Mucosa of rectum (tissue), 2 donors: Measurements from ENCODE around the gene KCNJ11.

ENCODE experiments used
- H3K27ac ChIP-seq, 2 donors: one replicate each; pipeline ENCODE4 v1.7.0; 2013; ENCODE audit warnings: inconsistent platforms in 2 of 2, low read depth in 2 of 2, low read length in 2 of 2
- H3K27me3 ChIP-seq, 2 donors: one replicate each; pipeline ENCODE4 v1.7.0; 2013; ENCODE audit warnings: low read length in 2 of 2; ENCODE audit not compliant: control insufficient read depth in 2 of 2, insufficient read depth in 2 of 2
- H3K36me3 ChIP-seq, 2 donors: one replicate each; pipeline ENCODE4 v1.7.0; 2013; ENCODE audit warnings: low read length in 2 of 2; ENCODE audit not compliant: control insufficient read depth in 2 of 2, insufficient read depth in 2 of 2
- H3K4me1 ChIP-seq, 2 donors: one replicate each; pipeline ENCODE4 v1.7.0; 2013; ENCODE audit warnings: low read length in 2 of 2, mild to moderate bottlenecking in 1 of 2; ENCODE audit not compliant: control insufficient read depth in 2 of 2, insufficient read depth in 2 of 2
- H3K4me3 ChIP-seq, 2 donors: one replicate each; pipeline ENCODE4 v1.7.0; 2013; ENCODE audit warnings: low read length in 2 of 2
- H3K9ac ChIP-seq, 2 donors: one replicate each; pipeline ENCODE4 v1.7.0; 2013; ENCODE audit warnings: low read length in 2 of 2, low read depth in 1 of 2, mild to moderate bottlenecking in 1 of 2
- H3K9me3 ChIP-seq, 2 donors: one replicate each; pipeline ENCODE4 v1.7.0; 2013; ENCODE audit warnings: low read length in 2 of 2; ENCODE audit not compliant: control insufficient read depth in 2 of 2
- donor health status: healthy.
- donor health status: Normal muscosa, but diverticular disease.

The KCNJ11 gene

DNA sequence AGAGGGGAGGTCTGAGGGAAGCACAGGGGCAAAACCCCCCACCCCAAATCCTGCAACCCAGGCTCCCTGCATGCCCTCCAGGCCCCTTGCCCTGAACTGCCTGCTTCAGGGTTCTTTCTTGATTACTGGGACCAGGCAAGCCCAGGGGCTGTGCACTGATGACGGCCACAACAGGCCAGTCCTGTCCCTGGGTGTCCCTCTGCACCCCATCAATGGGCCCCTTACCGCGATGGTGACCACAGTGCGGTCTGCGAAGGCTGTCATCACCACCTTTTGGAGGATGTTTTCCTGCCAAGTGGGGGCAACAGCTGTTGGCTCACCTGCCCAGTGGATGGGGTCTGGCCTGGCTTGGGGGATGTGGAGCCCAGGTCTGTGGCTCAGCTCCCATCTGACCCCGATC is 5.0 kb upstream of the KCNJ11 start:
- Histone ChIP-seq H3K9ac (no peak overlapping the region), H3K27ac (no peak overlapping the region), H3K9me3 (no peaks in the 10 kb centered on the region), H3K4me3 (no peak overlapping the region), H3K36me3 (no peaks in the 10 kb centered on the region), H3K4me1 (peaks cover 0 to 5% of the 10 kb centered on the region in 2 donors), H3K27me3 (no peaks in the 10 kb centered on the region)

DNA sequence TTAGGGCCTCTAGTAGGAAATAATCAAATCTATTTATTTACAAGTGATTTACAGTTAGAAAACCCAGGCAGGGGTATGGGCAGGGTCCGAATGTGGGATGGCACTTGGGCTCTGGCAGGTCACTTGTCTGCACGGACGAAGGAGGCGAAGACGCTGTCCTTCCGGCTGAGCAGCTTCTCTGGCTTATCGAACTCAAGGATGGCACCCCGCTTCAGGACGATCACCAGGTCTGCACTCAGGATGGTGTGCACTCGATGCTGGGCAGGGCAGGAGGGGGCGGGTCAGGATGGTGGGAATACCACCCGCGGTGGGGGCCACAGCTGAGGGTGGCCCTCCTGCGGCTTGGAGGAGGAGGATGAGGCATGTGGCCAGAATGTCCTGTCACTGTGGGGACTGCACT is 4.4 kb upstream of the KCNJ11 start:
- Histone ChIP-seq H3K9me3 (no peaks in the 10 kb centered on the region), H3K4me3 (no peak overlapping the region), H3K36me3 (no peaks in the 10 kb centered on the region), H3K9ac (no peak overlapping the region), H3K27ac (no peak overlapping the region), H3K4me1 (peaks cover 0 to 5% of the 10 kb centered on the region in 2 donors), H3K27me3 (no peaks in the 10 kb centered on the region)

DNA sequence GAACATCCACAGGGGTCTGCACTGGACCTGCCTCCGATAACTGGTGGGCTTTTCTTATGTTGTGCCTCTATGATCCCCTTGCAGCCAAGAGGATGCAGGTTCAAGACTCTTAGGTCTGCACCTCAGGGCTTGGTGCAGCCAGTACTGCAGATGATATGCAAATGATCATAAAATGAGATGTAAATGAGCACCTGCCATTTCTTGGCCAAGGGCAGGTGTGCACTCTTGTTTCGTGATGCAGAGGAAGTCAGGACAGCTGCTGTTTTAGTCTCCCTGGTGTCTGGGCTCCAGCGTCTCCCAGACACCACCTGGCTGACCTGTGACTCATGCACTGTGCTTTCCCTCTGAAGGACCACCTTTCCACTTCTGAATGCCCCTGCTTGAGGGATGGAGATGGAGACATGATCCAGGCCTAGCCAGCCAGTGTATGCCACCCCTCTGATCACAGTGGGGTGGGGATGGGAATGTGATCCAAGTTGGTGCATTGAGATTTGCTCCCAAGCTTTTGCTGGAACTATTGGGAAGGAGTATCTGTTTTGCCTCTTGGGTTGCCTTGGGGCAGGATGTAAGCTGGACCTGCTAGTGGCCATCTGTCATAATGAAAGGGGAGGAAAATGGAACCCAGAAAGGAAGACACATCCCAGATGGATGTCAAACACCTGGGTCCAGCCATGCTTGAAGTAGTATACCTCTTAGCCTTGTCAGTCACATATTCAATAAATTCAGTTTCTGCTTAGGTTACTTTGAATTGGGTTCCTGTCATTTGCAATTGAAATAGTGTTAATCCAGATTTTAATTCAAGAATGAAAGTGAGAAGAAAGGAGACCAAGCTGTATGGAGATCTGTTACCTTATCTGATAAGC is 3.3 kb upstream of the KCNJ11 start:
- Histone ChIP-seq H3K27me3 (no peaks in the 10 kb centered on the region), H3K36me3 (no peaks in the 10 kb centered on the region), H3K9me3 (no peaks in the 10 kb centered on the region), H3K27ac (no peak overlapping the region), H3K4me3 (no peak overlapping the region), H3K4me1 (peaks cover 0 to 5% of the 10 kb centered on the region in 2 donors), H3K9ac (no peak overlapping the region)

DNA sequence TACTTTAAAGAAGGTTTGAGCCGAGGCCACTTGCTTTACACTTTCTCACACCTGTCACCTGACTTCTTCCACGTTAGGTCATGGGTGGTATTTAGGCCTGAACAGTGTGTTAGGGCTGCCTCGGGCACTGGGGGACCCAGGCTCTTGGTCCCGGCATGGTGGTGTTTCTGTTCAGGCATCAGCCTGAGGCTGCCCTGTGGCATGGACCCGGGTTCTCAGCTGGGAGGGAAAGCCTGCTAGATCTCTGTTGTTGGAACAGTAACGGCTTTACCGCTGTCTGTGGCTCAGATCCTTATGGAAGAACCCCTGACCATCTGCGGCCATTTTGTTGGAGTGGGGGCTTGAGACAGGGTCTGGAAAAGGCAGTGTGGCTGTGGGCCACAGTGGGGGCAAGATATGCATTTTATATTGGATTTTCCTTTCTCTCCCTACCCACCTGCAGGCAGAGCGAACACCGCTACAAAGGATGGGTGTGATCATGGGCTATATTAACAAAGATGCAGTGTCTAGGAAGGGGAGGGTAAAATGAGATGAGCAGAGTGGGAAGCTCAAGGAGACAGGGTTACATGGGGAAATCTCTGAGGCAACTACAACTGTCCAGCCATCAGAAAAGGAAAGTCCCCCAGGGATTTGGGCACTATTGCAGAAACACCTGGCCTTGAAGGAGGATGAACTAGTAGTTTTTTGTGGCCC is 1.6 kb upstream of the KCNJ11 start:
- H3K27me3 ChIP-seq: no peaks in the 10 kb centered on the region
- H3K4me1 ChIP-seq: peaks cover 0 to 5% of the 10 kb centered on the region in 2 donors
- H3K9me3 ChIP-seq: no peaks in the 10 kb centered on the region
- H3K36me3 ChIP-seq: no peaks in the 10 kb centered on the region
- H3K27ac ChIP-seq: no peak overlapping the region
- H3K9ac ChIP-seq: no peak overlapping the region
- peak overlapping the region; percentile 57 to 63 for H3K4me3 ChIP-seq

DNA sequence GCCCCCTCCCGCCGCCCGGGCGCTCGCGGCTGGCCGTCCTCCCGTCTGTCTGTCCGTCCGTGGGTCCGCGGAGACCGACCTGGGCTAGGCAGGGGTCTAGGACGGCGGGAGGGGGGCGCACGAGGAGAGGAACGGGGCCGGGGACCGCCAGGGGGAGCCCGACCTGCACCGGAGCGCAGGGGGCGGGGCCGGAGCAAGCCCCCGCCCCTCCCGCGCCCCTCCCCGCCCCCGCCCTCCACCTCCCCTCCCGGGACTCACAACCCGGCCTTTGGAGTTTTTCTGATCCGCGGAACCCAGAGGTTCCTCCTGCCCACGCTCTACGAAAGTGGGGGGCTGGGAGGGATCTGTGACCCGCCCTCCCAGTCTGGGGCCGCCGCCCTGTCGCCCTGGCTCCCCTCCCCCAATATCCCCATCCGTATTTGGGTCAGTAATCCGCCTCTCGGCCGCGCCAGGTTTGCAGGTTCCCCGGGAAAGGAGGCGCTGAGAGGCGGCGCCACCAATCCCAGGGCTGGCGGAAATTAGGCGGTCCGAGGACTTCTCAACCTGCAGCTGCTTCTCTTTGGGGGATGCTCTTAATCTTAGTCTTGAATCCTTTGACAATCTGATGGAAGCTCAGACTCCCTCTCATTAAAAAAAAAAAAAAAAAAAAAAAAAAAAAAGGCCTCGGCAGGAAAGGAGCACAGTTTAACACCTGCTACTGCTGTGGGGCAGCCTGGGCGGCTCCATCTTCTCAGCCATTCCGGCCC is 925 bp upstream of the KCNJ11 start:
- Histone ChIP-seq H3K4me3 (peak overlapping the region; percentile 57 to 63), H3K9me3 (no peaks in the 10 kb centered on the region), H3K36me3 (no peaks in the 10 kb centered on the region), H3K27me3 (no peaks in the 10 kb centered on the region), H3K27ac (peak overlapping the region; percentile 28 to 38), H3K9ac (peak overlapping the region in 1 of 2 donors; percentile 58), H3K4me1 (peaks cover 0 to 5% of the 10 kb centered on the region in 2 donors)

DNA sequence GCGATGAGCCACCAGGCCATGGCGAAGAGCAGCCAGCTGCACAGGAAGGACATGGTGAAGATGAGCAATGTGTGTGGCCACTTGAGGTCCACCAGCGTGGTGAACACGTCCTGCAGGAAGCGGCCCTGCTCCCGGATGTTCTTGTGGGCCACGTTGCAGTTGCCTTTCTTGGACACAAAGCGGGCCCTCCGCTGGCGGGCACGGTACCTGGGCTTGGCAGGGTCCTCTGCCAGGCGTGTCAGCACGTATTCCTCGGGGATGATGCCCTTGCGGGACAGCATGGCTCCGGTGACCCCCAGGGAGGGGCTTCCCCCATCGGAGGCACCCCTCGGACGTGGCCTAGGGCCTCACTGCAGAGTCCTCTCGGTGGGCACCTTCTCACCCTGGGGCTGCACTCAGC is 648 bp downstream of the KCNJ11 start:
- no peak overlapping the region for H3K27ac ChIP-seq
- no peaks in the 10 kb centered on the region for H3K9me3 ChIP-seq
- no peaks in the 10 kb centered on the region for H3K36me3 ChIP-seq
- no peak overlapping the region for H3K9ac ChIP-seq
- no peaks in the 10 kb centered on the region for H3K27me3 ChIP-seq
- peaks cover 0 to 5% of the 10 kb centered on the region in 2 donors for H3K4me1 ChIP-seq
- H3K4me3 ChIP-seq: no peak overlapping the region

DNA sequence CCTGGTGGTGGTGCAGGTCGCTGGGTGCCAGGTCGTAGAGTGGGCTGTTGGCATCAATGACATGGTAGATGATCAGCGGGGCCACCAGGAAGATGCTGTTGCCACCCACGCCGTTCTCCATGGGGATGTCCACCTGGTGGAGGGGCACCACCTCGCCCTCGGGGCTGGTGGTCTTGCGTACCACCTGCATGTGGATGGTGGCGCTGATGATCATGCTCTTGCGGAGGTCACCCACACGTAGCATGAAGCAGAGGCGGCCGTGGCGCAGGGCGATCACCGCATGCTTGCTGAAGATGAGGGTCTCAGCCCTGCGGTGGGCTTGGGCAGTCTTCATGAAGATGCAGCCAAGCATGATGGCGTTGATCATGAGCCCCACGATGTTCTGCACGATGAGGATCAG is 1.2 kb downstream of the KCNJ11 start:
- H3K4me3 ChIP-seq: no peak overlapping the region
- H3K36me3 ChIP-seq: no peaks in the 10 kb centered on the region
- no peak overlapping the region for H3K27ac ChIP-seq
- no peaks in the 10 kb centered on the region for H3K27me3 ChIP-seq
- no peaks in the 10 kb centered on the region for H3K9me3 ChIP-seq
- peaks cover 0 to 5% of the 10 kb centered on the region in 2 donors for H3K4me1 ChIP-seq
- no peak overlapping the region for H3K9ac ChIP-seq

DNA sequence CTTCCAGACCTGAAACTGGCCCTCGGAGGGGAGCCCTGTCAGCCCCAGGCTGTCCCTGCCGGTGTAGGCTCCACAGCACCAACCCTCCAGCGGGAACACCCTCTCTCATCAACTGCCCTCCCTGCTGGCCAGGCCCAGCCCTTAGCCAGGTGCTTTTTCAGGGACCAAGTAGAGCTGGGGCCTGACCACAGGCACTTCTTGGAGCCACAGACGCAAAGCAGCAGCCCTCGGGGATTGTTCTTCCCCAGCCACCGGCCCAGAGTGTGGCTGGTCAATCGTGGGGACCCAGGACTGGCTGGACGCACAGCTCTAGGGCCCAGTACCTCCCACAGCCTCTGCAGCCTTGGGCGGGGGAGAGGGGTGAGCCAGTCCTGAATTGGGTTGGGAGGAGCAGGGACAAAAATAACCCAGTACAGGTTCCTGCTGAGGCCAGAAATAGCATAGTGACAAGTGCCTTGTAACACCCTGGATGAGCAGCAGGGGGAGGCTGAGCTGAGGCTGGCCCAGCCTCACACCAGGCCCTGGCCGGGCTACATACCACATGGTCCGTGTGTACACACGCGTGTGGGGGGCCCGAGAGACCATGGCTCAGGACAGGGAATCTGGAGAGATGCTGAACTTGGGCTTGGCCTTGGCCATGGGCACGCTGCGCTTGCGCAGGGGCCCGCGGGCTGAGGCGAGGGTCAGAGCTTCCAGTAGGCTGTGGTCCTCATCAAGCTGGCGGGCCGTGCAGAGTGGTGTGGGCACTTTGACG is 2.0 kb downstream of the KCNJ11 start:
- no peaks in the 10 kb centered on the region for H3K9me3 ChIP-seq
- no peak overlapping the region for H3K9ac ChIP-seq
- no peaks in the 10 kb centered on the region for H3K27me3 ChIP-seq
- no peaks in the 10 kb centered on the region for H3K36me3 ChIP-seq
- H3K27ac ChIP-seq: no peak overlapping the region
- H3K4me1 ChIP-seq: peaks cover 0 to 5% of the 10 kb centered on the region in 2 donors
- H3K4me3 ChIP-seq: no peak overlapping the region

DNA sequence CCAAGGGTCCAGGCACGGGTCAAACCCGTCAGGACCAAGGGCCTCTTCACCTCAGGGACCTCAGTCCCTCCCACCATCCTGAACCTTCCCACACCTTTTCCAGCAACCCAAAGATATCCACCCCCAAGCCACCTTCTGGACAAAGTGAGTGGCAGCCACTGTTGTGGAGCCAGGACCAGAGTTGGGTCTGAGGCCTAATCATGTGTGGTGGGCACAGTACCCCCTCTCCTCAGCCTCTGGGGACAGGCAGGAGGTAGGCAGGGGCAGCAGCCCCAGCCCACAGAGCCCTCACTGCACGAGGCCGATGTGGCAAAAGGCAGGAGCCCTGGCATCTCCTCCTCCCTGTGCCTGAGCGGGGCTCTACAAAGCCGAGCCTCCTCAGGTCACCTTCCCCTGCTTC is 2.5 kb downstream of the KCNJ11 start:
- Histone ChIP-seq H3K27ac (no peak overlapping the region), H3K9me3 (no peaks in the 10 kb centered on the region), H3K4me3 (no peak overlapping the region), H3K4me1 (peaks cover 0 to 3% of the 10 kb centered on the region in 2 donors), H3K9ac (no peak overlapping the region), H3K36me3 (no peaks in the 10 kb centered on the region), H3K27me3 (no peaks in the 10 kb centered on the region)
